Measurements from ENCODE around the gene PITX3.
"Not testable (repeated sequence)": the region's sequence is repeated elsewhere in the genome, so short reads cannot be mapped to it uniquely, and the experiment has no call there.

PITX3 gene

GRCh38 chr10:102200751-102201640 is 40.3 kb downstream of the PITX3 start:
- no peak overlapping the region for H3K4me3 ChIP-seq
- DNase-seq = no peak
- H3K27me3 ChIP-seq = peaks cover 0 to 14% of the 10 kb centered on the region in 2 donors
- H3K27ac ChIP-seq = no peak overlapping the region
- TF ChIP-seq, protein P1, sequence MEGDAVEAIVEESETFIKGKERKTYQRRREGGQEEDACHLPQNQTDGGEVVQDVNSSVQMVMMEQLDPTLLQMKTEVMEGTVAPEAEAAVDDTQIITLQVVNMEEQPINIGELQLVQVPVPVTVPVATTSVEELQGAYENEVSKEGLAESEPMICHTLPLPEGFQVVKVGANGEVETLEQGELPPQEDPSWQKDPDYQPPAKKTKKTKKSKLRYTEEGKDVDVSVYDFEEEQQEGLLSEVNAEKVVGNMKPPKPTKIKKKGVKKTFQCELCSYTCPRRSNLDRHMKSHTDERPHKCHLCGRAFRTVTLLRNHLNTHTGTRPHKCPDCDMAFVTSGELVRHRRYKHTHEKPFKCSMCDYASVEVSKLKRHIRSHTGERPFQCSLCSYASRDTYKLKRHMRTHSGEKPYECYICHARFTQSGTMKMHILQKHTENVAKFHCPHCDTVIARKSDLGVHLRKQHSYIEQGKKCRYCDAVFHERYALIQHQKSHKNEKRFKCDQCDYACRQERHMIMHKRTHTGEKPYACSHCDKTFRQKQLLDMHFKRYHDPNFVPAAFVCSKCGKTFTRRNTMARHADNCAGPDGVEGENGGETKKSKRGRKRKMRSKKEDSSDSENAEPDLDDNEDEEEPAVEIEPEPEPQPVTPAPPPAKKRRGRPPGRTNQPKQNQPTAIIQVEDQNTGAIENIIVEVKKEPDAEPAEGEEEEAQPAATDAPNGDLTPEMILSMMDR (IDR thresholded peaks at IDR 0.05) = no peak
- intact Hi-C loops (cut with DNase I; ENCODE audit: low total_unique reads) = no loop called here
- no peaks in the 10 kb centered on the region for H3K4me1 ChIP-seq
- peaks cover 0 to 9% (median 3%) of the 10 kb centered on the region in 3 donors for H3K9me3 ChIP-seq
- H3K36me3 ChIP-seq = no peaks in the 10 kb centered on the region

DNA sequence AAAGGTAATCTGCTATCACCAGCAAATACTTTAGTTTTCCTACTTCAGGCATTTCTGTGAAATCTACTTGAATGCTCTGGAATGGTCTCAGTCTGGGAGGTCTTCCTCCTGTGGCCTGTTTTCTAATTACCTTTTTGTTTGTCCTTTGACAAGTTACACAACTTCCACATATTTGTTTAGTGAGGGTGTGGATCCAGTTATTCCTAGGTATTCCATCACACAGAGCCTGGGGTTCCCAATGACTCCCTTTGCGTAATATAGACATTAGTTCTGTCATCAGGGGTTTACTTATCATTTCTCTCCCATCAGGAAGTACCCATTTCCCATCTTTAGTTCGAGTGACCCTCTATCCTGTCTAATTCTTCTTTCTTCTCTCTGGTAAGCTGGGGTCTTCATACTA is 43.3 kb downstream of the PITX3 start:
- Histone ChIP-seq H3K4me3 (no peak overlapping the region), H3K9me3 (no peaks in the 10 kb centered on the region), H3K27me3 (peaks cover 0 to 10% of the 10 kb centered on the region in 2 donors), H3K36me3 (no peaks in the 10 kb centered on the region), H3K27ac (no peak overlapping the region), H3K4me1 (no peaks in the 10 kb centered on the region)
- TF ChIP-seq, protein P1 (IDR thresholded peaks at IDR 0.05) = no peak
- DNase-seq = no peak
- intact Hi-C loops (cut with DNase I; ENCODE audit: low total_unique reads) = no loop called here

DNA sequence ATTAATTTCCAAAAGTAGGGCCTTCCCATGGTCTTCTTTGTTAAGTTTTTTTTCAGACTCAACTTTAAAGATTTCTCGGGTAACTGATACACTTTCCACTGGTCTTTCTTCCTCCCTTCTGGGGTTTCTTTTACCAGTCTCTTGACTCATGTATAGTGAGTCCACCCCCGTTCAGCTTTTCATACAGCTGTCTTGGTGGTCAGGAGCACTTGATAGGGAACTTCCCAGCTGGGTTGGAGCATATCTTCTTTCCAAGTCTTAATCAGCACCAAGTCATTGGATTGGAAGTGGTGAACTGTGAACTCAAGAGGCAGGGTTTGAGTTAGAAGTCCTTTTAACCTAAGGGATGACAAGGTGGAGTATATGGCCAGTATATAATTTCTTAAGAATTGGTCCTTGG is 44.4 kb downstream of the PITX3 start:
- intact Hi-C loops (cut with DNase I; ENCODE audit: low total_unique reads) = no loop called here
- H3K4me1 ChIP-seq = no peaks in the 10 kb centered on the region
- H3K4me3 ChIP-seq = no peak overlapping the region
- no peak overlapping the region for H3K27ac ChIP-seq
- peaks cover 0 to 8% of the 10 kb centered on the region in 2 donors for H3K27me3 ChIP-seq
- H3K9me3 ChIP-seq = no peaks in the 10 kb centered on the region
- DNase-seq = no peak
- TF ChIP-seq, protein P1 (IDR thresholded peaks at IDR 0.05) = no peak
- H3K36me3 ChIP-seq = no peaks in the 10 kb centered on the region

GRCh38 chr10:102195296-102195870 is 45.9 kb downstream of the PITX3 start:
- no peak overlapping the region for H3K4me3 ChIP-seq
- H3K4me1 ChIP-seq = no peaks in the 10 kb centered on the region
- TF ChIP-seq, protein P1 (IDR thresholded peaks at IDR 0.05) = no peak
- no peaks in the 10 kb centered on the region for H3K9me3 ChIP-seq
- no peaks in the 10 kb centered on the region for H3K36me3 ChIP-seq
- no peak for DNase-seq
- intact Hi-C loops (cut with DNase I; ENCODE audit: low total_unique reads) = no loop called here
- peaks cover 0 to 2% of the 10 kb centered on the region in 2 donors for H3K27me3 ChIP-seq
- no peak overlapping the region for H3K27ac ChIP-seq

DNA sequence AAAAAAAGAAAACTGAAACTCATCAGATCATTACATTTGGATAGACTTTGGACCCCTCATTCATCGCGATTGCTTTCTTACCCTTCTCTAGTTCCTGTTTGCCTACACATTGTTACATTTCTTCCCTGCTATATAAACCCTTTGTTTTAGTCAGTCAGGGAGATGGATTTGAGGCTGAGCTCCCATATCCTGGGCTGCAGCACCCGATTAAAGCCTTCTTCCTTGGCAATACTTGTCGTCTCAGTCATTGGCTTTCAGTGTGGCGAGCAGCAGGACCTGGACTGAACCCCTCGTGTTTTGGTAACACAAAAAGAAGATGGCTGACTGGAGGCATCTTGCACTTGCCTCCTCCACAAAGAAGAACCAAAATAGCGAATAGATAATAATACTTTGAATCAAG is 49.4 kb downstream of the PITX3 start:
- no peak for DNase-seq
- Histone ChIP-seq H3K27ac (no peak overlapping the region), H3K9me3 (no peaks in the 10 kb centered on the region), H3K4me3 (no peak overlapping the region), H3K27me3 (no peaks in the 10 kb centered on the region), H3K4me1 (no peaks in the 10 kb centered on the region), H3K36me3 (no peaks in the 10 kb centered on the region)
- intact Hi-C loops (cut with DNase I; ENCODE audit: low total_unique reads) = no loop called here
- TF ChIP-seq, protein P1 (IDR thresholded peaks at IDR 0.05) = no peak

DNA sequence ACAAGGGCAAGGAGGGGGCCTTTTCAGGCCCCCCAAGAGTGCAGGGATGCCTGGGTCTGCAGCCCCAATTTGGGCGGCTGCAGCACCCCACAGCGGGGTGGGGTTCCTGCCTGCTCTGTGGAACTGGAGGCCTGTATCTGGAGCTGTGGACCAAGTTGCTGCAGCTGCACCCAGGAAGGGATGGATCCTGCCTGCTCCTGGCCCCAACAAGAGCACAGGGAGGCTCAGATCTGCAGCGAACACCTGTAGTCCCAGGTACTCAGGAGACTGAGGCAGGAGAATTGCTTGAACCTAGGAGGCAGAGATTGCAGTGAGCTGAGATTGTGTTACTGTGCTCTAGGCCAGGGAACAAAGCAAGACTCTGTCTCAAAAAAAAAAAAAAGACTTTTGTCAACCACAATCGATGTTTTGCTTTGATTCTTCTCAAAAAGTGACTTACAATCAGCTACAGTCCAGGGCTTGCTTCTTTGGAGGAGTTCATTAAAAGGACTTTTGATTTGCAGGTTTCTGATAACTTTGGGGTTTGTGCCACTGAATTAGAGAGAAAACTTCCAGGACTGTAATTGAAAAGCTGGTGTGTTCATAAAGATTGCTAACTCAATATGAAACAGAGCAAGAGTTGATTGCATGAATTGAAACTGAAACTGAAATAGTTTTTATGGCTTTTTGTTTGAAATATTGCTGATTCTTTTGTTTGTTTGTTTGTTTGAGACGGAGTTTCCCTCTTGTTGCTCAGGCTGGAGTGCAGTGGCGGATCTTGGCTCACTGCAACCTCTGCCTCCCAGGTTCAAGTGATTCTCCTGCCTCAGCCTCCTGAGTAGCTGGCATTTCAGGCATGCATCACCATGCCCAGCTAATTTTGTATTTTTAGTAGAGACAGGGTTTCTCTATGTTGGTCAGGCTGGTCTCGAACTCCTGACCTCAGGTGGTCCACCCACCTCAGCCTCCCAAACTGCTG is 52.1 kb downstream of the PITX3 start:
- H3K9me3 ChIP-seq; H3K27ac ChIP-seq; H3K4me1 ChIP-seq; DNase-seq; H3K4me3 ChIP-seq; H3K36me3 ChIP-seq; H3K27me3 ChIP-seq; intact Hi-C loops (cut with DNase I; ENCODE audit: low total_unique reads): not testable (repeated sequence)
